CD4-positive, alpha-beta T cell (primary cell): ENCODE results near the gene SYT2. TPM values are rescaled to one million over a fixed set of nuclear protein-coding genes. Genes with fewer than 3 reads are reported as not detected.

Experiments
- ATAC-seq: fragments of 200-7000 bp; cut with Tn5 transposase; one replicate; pipeline ENCODE4 v1.10.0; 2022; ENCODE audit warnings: mild to moderate bottlenecking; ENCODE audit not compliant: poor library complexity
- CTCF ChIA-PET: fragments of 350-600 bp; sonication (Branson Sonifier 250); formaldehyde crosslinking; loops from one replicate; lab custom pipeline; 2021; ENCODE audit warnings: antibody characterized with exemption, inconsistent platforms; lab: Charles Lee
- POLR2A ChIA-PET: fragments of 350-600 bp; sonication (Branson Sonifier 250); formaldehyde crosslinking; loops from one replicate; lab custom pipeline; 2021; ENCODE audit warnings: antibody characterized with exemption, inconsistent platforms; lab: Charles Lee
- DNase-seq, 14 experiments: peaks; one replicate each; pipeline ENCODE4 v3.0.0-alpha.2; 2013 to 2020; ENCODE audit warnings: mixed read lengths in 2 of 14
- H3K27ac ChIP-seq, 2 donors: one replicate each; pipeline versions ENCODE4 v1.5.1 to v1.7.0; 2013; ENCODE audit warnings: low read length in 2 of 2, low read depth in 1 of 2, mild to moderate bottlenecking in 1 of 2
- H3K27me3 ChIP-seq, 2 experiments: 1 replicate in 1 of 2; 2 replicates in 1 of 2; pipeline versions ENCODE4 v1.6.1 to v1.7.0; 2013; ENCODE audit warnings: low read length in 2 of 2, control low read depth in 1 of 2, mild to moderate bottlenecking in 1 of 2, moderate library complexity in 1 of 2; ENCODE audit not compliant: insufficient read depth in 2 of 2, control insufficient read depth in 1 of 2
- H3K36me3 ChIP-seq: one replicate; pipeline ENCODE4 v1.6.1; 2013; ENCODE audit warnings: low read length, control low read depth; ENCODE audit not compliant: insufficient read depth
- H3K4me1 ChIP-seq: one replicate; pipeline ENCODE4 v1.6.1; 2013; ENCODE audit warnings: low read length, control low read depth; ENCODE audit not compliant: insufficient read depth
- H3K4me3 ChIP-seq: one replicate; pipeline ENCODE4 v1.5.1; 2013; ENCODE audit warnings: mild to moderate bottlenecking, low read length, moderate library complexity
- H3K9me3 ChIP-seq, 2 experiments: 1 replicate in 1 of 2; 2 replicates in 1 of 2; pipeline versions ENCODE4 v1.6.1 to v1.7.0; 2013; ENCODE audit warnings: low read length in 2 of 2, mild to moderate bottlenecking in 2 of 2, control low read depth in 1 of 2, moderate library complexity in 1 of 2; ENCODE audit not compliant: control insufficient read depth in 1 of 2, insufficient read depth in 1 of 2
- H3K27ac Mint-ChIP-seq: one replicate; pipeline ENCODE4 v1.8.0; 2020; ENCODE audit warnings: mixed read lengths
- H3K27me3 Mint-ChIP-seq: one replicate; pipeline ENCODE4 v1.8.0; 2021; ENCODE audit warnings: mixed read lengths
- H3K36me3 Mint-ChIP-seq: one replicate; pipeline ENCODE4 v1.8.0; 2021; ENCODE audit warnings: low read depth, mixed read lengths
- H3K4me1 Mint-ChIP-seq: one replicate; pipeline ENCODE4 v1.8.0; 2021; ENCODE audit warnings: low read depth, mixed read lengths
- H3K4me3 Mint-ChIP-seq: one replicate; pipeline ENCODE4 v1.8.0; 2020; ENCODE audit warnings: mild to moderate bottlenecking, mixed read lengths
- H3K9me3 Mint-ChIP-seq: one replicate; pipeline ENCODE4 v1.8.0; 2020; ENCODE audit warnings: mixed read lengths
- intact Hi-C, 2 experiments: fragments of 100-400 bp; cut with DNase I in 1 of 2; cut with micrococcal nuclease in 1 of 2; formaldehyde crosslinking; loops; one replicate each; pipeline versions ENCODE4 v1.15.1 to v1.9.0; 2023 to 2025; cut with DNase I, micrococcal nuclease
- total RNA-seq, 174 experiments: library from RNA in 2 of 174; stranded (reverse) in 2 of 174; gene quantifications; one replicate each; pipeline ENCODE4 v1.2.3 and lab custom pipeline; 2021 to 2026
- TF ChIP-seq, protein P1 (sequence below): fragments of 200-600 bp; IDR thresholded peaks from one replicate; pipeline ENCODE4 v1.8.0; 2022; ENCODE audit warnings: antibody characterized with exemption, mild to moderate bottlenecking

Gene SYT2
- total RNA-seq, 2 experiments from 2014 or later = not detected

DNA sequence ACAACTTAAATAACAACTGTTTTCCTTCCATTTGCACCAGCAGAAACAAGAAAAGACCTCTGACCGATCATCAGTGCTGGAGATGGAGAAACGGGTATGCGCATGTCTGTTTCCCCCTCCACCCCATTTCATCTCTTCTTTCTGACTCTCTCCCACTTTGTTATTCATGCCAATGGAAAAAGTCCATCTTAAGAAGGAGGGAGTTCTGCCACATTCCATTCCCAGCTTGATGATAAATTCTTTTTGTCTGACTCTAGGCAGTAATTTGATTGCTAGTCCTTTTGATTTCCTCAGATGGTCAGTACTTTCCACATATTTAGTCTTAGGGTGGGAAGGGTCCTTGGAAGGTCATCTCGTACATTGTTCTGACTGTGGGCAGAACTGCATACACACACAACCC lies 142.5 kb downstream of the SYT2 start:
- no peak overlapping the region for H3K4me3 ChIP-seq
- POLR2A ChIA-PET = no interaction called here
- no peaks in the 10 kb centered on the region for H3K27me3 ChIP-seq
- no peaks in the 10 kb centered on the region for H3K4me1 ChIP-seq
- no peaks in the 10 kb centered on the region for H3K27me3 Mint-ChIP-seq
- H3K9me3 Mint-ChIP-seq = no peaks in the 10 kb centered on the region
- no peak for DNase-seq
- H3K27ac Mint-ChIP-seq = no peak overlapping the region
- intact Hi-C loops = no loop called here
- peaks cover 13% of the 10 kb centered on the region for H3K36me3 ChIP-seq
- CTCF ChIA-PET = no interaction called here
- H3K36me3 Mint-ChIP-seq = peaks cover 83% of the 10 kb centered on the region
- TF ChIP-seq, protein P1, sequence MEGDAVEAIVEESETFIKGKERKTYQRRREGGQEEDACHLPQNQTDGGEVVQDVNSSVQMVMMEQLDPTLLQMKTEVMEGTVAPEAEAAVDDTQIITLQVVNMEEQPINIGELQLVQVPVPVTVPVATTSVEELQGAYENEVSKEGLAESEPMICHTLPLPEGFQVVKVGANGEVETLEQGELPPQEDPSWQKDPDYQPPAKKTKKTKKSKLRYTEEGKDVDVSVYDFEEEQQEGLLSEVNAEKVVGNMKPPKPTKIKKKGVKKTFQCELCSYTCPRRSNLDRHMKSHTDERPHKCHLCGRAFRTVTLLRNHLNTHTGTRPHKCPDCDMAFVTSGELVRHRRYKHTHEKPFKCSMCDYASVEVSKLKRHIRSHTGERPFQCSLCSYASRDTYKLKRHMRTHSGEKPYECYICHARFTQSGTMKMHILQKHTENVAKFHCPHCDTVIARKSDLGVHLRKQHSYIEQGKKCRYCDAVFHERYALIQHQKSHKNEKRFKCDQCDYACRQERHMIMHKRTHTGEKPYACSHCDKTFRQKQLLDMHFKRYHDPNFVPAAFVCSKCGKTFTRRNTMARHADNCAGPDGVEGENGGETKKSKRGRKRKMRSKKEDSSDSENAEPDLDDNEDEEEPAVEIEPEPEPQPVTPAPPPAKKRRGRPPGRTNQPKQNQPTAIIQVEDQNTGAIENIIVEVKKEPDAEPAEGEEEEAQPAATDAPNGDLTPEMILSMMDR = no peak
- H3K27ac ChIP-seq = no peak overlapping the region
- no peaks in the 10 kb centered on the region for H3K4me1 Mint-ChIP-seq
- H3K9me3 ChIP-seq = no peaks in the 10 kb centered on the region
- no peak overlapping the region for H3K4me3 Mint-ChIP-seq
- ATAC-seq = no peak

DNA sequence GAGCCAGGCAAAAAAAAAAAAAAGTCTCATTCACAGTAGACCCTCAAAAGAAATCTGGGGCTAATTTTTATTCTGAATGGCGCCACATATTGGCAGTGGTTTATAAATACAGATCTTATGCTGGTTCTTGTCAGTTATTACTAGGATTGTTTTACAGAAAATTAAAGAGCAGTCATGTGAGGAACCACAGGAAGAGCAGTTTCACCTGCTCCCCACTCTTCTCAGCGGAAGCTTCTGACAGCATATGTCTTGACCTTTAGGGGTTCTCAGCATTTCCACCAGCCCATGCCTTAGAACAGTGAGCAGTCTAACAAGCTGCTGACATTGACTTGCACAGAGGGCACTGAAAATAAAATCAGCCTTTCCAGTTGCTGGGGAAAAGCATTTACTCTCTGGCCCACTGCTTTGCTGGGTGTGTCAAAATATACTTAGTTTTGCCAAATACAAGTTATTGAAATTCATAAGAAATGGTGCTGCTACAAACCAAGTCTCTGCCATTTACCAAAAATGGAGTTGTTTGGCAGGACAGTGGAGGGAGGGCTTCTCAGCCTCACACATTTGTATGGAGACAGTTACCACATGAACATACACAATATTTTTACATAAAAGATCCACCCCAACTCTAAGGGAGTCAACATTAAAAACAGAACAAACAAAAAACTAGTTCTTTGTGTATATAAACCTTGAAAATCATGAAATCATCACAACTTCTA lies 144.2 kb downstream of the SYT2 start:
- Mint-ChIP-seq H3K4me3 (no peak overlapping the region), H3K4me1 (no peaks in the 10 kb centered on the region), H3K9me3 (no peaks in the 10 kb centered on the region), H3K27me3 (no peaks in the 10 kb centered on the region), H3K27ac (no peak overlapping the region), H3K36me3 (peaks cover 75% of the 10 kb centered on the region)
- no peak overlapping the region for H3K27ac ChIP-seq
- H3K4me3 ChIP-seq = no peak overlapping the region
- POLR2A ChIA-PET = no interaction called here
- peaks cover 13% of the 10 kb centered on the region for H3K36me3 ChIP-seq
- no peaks in the 10 kb centered on the region for H3K27me3 ChIP-seq
- H3K4me1 ChIP-seq = no peaks in the 10 kb centered on the region
- ATAC-seq (no peak), DNase-seq (peak in 1 of 14 experiments; percentile 5)
- TF ChIP-seq, protein P1 = no peak
- no peaks in the 10 kb centered on the region for H3K9me3 ChIP-seq
- CTCF ChIA-PET = no interaction called here
- intact Hi-C loops = no loop called here

GRCh38 chr1:202564958-202565495 lies 145.2 kb downstream of the SYT2 start:
- Mint-ChIP-seq H3K4me3 (no peak overlapping the region), H3K27ac (no peak overlapping the region), H3K4me1 (no peaks in the 10 kb centered on the region), H3K27me3 (no peaks in the 10 kb centered on the region), H3K9me3 (no peaks in the 10 kb centered on the region), H3K36me3 (peaks cover 65% of the 10 kb centered on the region)
- no peak for DNase-seq
- ChIA-PET POLR2A (no interaction called here), CTCF (no interaction called here)
- H3K27ac ChIP-seq = no peak overlapping the region
- no peaks in the 10 kb centered on the region for H3K4me1 ChIP-seq
- no peak overlapping the region for H3K4me3 ChIP-seq
- intact Hi-C loops = no loop called here
- ATAC-seq = no peak
- H3K27me3 ChIP-seq = no peaks in the 10 kb centered on the region
- TF ChIP-seq, protein P1 = no peak
- H3K36me3 ChIP-seq = peaks cover 13% of the 10 kb centered on the region
- no peaks in the 10 kb centered on the region for H3K9me3 ChIP-seq
